DOHH2 (cell line): ENCODE results near the gene OXLD1.

Source experiments
- CTCF ChIP-seq: fragments of 200-600 bp; sonication (generic); IDR thresholded peaks from one replicate; pipeline ENCODE4 v1.5.1; 2014; ENCODE audit warnings: antibody characterized with exemption, mild to moderate bottlenecking, low read depth, low read length; ENCODE audit not compliant: poor library complexity, severe bottlenecking
- EZH2phosphoT487 ChIP-seq: fragments of 200-600 bp; sonication (generic); IDR thresholded peaks from 2 replicates; pipeline ENCODE4 v1.6.1; 2017; ENCODE audit warnings: borderline replicate concordance, mild to moderate bottlenecking, antibody characterized with exemption, low read length, moderate library complexity, mixed read lengths

DNA sequence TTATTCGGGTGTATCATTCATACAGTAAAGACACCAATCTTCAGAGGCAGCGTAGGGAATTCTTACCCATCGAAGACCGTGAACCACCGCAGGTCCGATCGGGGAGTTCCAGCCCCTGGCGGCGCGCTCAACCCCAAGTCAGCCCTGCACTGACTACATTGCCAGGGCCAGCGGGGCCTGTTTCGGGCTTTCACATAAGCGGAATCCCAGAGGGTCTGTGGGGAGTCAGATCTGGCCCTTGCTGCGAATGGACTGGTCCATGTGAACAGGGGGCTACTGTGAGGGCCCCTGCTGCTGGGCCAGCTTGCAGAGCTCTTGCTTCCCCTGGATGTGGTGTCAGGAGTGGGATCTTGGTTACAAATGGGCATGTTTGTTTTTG lies 17.7 kb downstream of the OXLD1 start:
- TF ChIP-seq CTCF (no peak), EZH2phosphoT487 (no peak)
